Effector CD4-positive, alpha-beta T cell (primary cell): Measurements from ENCODE around the gene PER2.
"Not testable (repeated sequence)": the region's sequence is repeated elsewhere in the genome, so short reads cannot be mapped to it uniquely, and the experiment has no call there.

Experiments used
- DNase-seq: peaks from one replicate; pipeline ENCODE4 v3.0.0-alpha.2; 2020
- total RNA-seq: gene quantifications from one replicate; lab custom pipeline; 2026; lab: John Stamatoyannopoulos, UW

PER2 gene
- total RNA-seq, result 52.3 reads per million, percentile 69 among the genes with 10 or more reads in this experiment

- DNase-seq, result peak; percentile 32
Observed at GRCh38 chr2:238287737-238288649, at the start of gene PER2. Gene PER2, minus strand, starts transcription at chr2:238288610. Its CDS starts 10,674 bp downstream, at chr2:238277936.

GRCh38 chr2:238337846-238338245 is 49.4 kb upstream of the PER2 start:
- DNase-seq, result no peak

GRCh38 chr2:238336793-238337444 is 48.5 kb upstream of the PER2 start:
- DNase-seq, result no peak

GRCh38 chr2:238336151-238336550 is 47.7 kb upstream of the PER2 start:
- DNase-seq, result no peak

GRCh38 chr2:238335591-238335990 is 47.2 kb upstream of the PER2 start:
- DNase-seq, result not testable (repeated sequence)

- DNase-seq, result no peak
Observed at GRCh38 chr2:238334885-238335284, 46.5 kb upstream of the PER2 start.

GRCh38 chr2:238331916-238332315 is 43.5 kb upstream of the PER2 start:
- no peak for DNase-seq

- DNase-seq, result no peak
Observed at GRCh38 chr2:238330391-238330790, 42.0 kb upstream of the PER2 start.

GRCh38 chr2:238327751-238328150 is 39.3 kb upstream of the PER2 start:
- no peak for DNase-seq

- no peak for DNase-seq
Observed at GRCh38 chr2:238326801-238327365, 38.5 kb upstream of the PER2 start.

- DNase-seq, result no peak
Observed at GRCh38 chr2:238325694-238326093, 37.3 kb upstream of the PER2 start.

GRCh38 chr2:238324248-238324647 is 35.8 kb upstream of the PER2 start:
- DNase-seq, result not testable (repeated sequence)

GRCh38 chr2:238322001-238322411 is 33.6 kb upstream of the PER2 start:
- no peak for DNase-seq

GRCh38 chr2:238321467-238321866 is 33.1 kb upstream of the PER2 start:
- no peak for DNase-seq

GRCh38 chr2:238320648-238321281 is 32.4 kb upstream of the PER2 start:
- no peak for DNase-seq

- DNase-seq, result peak; percentile 82
Observed at GRCh38 chr2:238320246-238320647, 31.8 kb upstream of the PER2 start, which contains the start of gene TRAF3IP1. Gene TRAF3IP1, plus strand, starts transcription at chr2:238320518. Its CDS starts 145 bp downstream, at chr2:238320663.

GRCh38 chr2:238315031-238315595 is 26.7 kb upstream of the PER2 start:
- no peak for DNase-seq

- DNase-seq, result no peak
Observed at GRCh38 chr2:238314576-238314975, 26.2 kb upstream of the PER2 start.

GRCh38 chr2:238313991-238314350 is 25.6 kb upstream of the PER2 start:
- no peak for DNase-seq

GRCh38 chr2:238313289-238313990 is 25.0 kb upstream of the PER2 start:
- DNase-seq, result no peak

GRCh38 chr2:238310721-238311120 is 22.3 kb upstream of the PER2 start:
- DNase-seq, result not testable (repeated sequence)

GRCh38 chr2:238308177-238308576 is 19.8 kb upstream of the PER2 start:
- DNase-seq, result no peak
